CD4-positive, alpha-beta T cell treated with Interleukin-6 at 100 ng/mL for 8 hours (primary cell): ENCODE measurements around the gene VWA3B.
"Not testable (repeated sequence)": the region's sequence is repeated elsewhere in the genome, so short reads cannot be mapped to it uniquely, and the experiment has no call there.

Source experiments
- DNase-seq: peaks from one replicate; pipeline ENCODE4 v3.0.0-alpha.2; 2020; ENCODE audit warnings: mixed read lengths, low spot score

The VWA3B gene

GRCh38 chr2:98088261-98088660 is 1.3 kb downstream of the VWA3B start:
- no peak for DNase-seq

- DNase-seq = no peak
Measured at GRCh38 chr2:98089941-98090340, 3.0 kb downstream of the VWA3B start.

GRCh38 chr2:98090951-98091350 is 4.0 kb downstream of the VWA3B start:
- no peak for DNase-seq

DNA sequence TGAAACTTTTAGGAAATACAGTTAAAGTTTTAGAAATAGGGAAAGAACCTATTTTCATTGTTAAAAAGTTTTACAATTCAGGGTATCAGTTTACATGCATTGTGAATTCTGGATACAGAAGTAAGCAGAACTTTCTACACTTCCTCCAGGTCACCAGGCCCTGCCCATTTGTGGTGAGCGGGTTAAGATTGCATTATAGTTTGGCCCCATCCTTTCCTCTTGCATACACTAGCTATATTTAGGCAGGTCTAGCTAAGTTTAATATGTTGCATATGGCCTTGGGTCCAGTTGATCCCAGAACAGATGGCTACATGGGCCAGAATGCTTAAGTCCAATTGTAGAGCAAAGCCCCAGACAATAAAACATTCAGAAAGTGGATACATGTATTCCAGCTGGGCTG is 4.8 kb downstream of the VWA3B start:
- DNase-seq = no peak

- no peak for DNase-seq
Measured at GRCh38 chr2:98093146-98093545, 6.2 kb downstream of the VWA3B start.

GRCh38 chr2:98093611-98094010 is 6.6 kb downstream of the VWA3B start:
- no peak for DNase-seq

DNA sequence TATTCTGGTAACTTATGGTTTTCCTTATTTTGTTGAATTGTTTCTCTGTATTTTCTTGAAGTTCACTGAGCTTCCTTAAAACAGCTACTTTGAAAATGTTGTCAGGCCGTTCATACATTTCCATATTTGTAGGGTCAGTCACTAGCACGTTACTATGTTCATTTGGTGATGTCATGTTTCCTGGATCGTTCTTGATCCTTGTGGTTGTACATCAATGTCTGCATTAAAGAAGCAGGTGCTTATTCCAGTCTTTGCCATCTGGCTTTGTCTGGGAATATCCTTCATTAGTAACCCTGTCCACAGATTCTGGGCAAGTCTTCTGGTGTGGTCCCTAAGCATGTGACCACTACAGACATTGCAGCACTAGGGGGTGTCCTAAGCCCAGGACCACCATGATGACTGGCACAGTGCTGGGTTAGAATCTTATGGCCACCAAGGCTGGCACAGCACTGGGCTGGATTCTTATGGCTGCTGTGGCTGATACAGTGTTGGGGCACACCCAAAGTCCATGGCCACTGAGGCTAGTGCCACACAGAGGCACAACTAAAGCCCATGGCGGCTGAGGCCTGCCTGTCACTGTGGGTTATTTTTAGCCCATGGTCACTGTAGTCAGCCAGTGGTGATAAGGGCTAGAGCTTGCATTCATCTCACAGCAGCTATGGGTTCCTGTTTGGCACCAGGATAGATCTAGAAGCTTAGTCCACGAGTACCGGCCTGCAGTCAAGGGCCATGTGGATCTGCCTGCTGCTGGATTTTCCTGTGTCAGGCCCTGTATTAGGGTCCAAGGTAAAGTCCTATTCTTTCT is 13.2 kb downstream of the VWA3B start:
- DNase-seq = no peak

- DNase-seq = not testable (repeated sequence)
Measured at GRCh38 chr2:98102315-98102714, 15.3 kb downstream of the VWA3B start.

- DNase-seq = no peak
Measured at GRCh38 chr2:98102878-98103277, 15.9 kb downstream of the VWA3B start.

GRCh38 chr2:98108110-98108509 is 21.1 kb downstream of the VWA3B start:
- no peak for DNase-seq

DNA sequence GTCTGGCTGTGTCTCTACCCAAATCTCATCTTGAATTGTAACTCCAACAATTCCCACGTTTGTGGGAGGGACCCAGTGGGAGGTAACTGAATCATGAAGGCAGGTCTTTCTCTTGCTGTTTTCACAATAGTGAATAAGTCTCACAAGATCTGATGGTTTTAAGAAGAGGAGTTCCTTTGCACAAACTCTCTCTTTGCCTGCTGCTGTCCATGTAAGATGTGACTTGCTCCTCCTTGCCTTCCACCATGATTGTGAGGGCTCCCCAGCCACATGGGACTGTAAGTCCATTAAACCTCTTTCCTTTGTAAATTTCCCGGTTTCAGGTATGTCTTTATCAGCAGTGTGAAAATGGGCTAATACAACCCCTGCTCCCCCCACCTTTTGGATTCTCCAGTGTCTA is 23.8 kb downstream of the VWA3B start:
- no peak for DNase-seq

DNA sequence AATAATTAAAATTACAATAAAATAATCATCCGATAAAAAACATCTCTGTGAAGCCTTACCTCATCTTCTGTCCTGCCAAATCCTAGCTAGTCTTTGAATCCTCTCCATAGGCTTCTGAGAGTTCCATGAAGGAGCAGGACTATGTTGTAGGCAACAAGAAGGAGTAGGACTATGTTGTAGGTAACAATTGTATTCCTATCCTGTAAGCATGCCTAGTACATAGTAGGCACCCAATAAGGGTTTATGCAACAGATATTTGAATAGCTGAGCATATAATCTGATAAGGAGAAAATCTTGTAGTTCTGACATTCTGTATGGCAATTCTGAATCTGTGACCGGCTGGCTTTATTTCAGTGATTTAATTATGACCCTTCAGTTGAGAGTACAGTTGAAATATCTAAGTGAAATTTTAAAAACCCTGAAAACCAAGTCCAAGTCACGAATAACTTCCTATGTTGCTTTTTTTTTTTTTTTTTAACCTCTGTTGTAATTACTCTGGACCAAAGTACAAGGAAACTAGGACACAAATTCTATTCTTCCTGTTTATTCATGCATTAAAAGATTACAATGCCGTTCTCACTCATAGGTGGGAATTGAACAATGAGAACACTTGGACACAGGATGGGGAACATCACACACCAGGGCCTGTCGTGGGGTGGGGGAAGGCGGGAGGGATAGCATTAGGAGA is 27.8 kb downstream of the VWA3B start:
- DNase-seq = no peak

DNA sequence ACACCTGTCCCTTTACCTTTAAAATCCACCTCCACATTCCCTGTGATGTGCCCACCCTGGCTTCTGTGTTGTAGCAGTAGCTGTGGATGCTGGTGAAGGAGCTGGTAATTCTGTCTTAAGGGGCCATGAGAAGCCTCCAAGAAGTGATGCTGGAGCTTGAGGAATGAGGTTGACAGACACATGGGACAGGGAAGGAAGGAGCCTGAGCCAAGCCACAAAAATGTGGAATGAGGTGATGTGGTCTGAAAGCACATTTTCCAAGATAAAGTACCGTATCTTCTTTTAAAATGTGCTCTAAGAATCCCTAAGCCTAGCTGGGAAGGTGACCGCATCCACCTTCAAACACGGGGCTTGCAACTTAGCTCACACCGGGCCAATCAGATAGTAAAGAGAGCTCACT is 31.2 kb downstream of the VWA3B start:
- DNase-seq = no peak

DNA sequence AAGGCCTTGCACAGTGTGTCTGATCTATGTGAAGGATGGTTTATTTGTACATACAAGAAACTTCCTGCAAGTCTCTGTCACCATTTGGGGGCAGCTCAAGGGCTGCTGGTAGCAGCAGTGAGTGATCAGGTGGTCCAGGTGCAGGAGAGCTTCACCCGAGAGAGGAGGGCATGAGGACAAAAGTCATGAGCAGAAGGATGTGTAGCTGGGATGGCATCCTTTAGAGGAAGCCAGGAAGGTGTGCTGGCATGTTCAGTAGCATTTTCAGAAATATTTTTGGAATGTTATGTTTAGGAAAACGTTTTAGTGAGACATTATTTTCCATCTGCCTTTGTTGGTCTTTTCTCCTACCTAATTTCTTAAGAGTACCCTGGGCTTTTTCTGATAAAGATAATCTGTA is 31.9 kb downstream of the VWA3B start:
- DNase-seq = no peak

- DNase-seq = no peak
Measured at GRCh38 chr2:98121149-98121548, 34.2 kb downstream of the VWA3B start.

DNA sequence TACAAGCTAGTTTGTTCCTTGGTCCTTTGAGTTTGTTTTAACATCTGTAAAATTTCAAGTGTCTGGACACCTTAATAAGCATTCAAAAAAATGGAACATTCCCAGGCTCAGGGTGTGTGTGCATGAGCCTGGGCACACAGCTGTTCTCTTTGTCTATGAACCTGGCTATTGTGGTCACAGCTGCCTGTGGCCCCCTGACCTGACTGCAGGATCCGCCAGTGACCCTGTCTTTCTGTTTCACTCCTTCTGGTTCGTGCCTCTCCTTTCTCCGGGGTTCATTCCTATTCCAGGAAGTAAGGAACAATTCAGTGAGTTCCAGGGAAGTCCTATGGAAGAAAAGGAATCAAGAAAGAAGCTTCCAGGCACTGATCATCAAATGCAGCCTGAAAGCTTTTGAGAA is 35.6 kb downstream of the VWA3B start:
- no peak for DNase-seq

DNA sequence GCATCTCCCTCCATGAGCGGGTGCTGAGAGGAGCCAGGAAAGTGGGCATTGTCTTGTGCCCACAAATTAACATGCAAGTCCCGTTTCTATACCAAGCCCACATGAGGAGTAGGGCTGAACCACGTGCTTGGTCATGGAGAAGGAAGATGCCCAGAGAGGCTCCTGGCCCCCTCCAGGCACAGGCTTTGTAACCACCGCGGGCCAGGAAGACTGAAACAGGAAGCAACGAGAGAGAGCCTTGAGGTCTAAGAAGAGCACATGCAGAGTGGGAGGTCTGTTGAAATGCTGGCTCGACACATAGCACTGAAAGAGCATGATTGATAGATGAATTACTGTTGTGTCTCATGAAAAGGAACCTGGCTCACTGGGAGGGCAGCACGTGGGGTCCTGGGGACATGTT is 36.3 kb downstream of the VWA3B start:
- DNase-seq = no peak

DNA sequence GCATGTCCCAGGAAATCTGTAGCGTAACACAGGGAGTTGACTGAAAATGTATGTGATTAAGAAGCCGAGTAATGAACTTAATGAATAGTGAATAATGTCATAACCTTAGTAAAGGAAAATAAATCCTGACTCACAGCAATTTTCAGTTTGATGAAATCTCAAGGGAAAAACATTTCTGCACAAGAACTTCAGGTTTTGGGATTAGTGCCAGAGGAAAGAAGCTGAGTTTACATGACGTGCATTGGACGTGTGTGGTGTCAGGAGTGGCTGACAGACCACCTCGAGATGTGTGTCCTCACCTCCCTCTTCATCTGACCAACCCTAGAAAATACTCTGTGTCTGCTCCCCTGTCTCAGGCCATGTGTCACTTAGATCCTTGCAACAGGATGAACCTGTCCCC is 39.1 kb downstream of the VWA3B start:
- no peak for DNase-seq

- no peak for DNase-seq
Measured at GRCh38 chr2:98127229-98127989, 40.4 kb downstream of the VWA3B start.

DNA sequence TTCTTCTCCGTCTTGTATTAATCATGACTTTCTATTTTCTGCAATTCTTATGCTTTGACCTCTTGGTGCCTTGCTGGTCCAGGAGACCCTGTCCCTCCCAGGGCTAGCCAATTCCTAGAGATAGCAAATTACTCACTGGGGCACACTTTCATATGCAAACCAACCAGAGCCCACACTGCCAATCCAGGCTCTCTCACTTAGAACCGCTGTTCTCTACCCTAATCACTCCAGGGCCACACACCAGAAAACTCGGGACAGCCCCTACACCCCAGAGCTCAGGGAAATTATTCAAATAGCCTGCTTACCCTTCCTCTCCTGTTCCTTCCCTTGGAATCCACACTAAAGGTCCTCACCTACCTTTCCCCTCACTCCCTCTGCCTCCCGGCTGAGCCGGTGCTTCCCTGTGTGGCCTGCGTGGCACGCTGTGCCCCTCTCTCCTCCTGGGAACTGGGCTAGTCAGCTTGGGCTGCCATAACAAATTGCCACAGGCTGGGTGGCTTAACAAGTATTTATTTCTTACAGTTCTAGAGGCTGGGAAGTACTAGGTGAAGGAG is 41.7 kb downstream of the VWA3B start:
- DNase-seq = no peak

DNA sequence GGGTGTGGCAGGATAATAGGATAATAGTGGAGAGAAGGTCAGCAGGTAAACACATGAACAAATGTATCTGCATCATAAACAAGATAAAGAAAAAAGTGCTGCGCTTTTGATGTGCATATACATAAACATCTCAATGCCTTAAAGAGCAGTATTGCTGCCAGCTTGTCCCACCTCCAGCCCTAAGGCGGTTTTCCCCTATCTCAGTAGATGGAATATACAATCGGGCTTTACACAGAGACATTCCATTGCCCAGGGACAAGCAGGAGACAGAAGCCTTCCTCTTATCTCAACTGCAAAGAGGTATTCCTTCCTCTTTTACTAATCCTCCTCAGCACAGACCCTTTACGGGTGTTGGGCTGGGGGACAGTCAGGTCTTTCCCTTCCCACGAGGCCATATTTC is 43.1 kb downstream of the VWA3B start:
- DNase-seq = not testable (repeated sequence)

DNA sequence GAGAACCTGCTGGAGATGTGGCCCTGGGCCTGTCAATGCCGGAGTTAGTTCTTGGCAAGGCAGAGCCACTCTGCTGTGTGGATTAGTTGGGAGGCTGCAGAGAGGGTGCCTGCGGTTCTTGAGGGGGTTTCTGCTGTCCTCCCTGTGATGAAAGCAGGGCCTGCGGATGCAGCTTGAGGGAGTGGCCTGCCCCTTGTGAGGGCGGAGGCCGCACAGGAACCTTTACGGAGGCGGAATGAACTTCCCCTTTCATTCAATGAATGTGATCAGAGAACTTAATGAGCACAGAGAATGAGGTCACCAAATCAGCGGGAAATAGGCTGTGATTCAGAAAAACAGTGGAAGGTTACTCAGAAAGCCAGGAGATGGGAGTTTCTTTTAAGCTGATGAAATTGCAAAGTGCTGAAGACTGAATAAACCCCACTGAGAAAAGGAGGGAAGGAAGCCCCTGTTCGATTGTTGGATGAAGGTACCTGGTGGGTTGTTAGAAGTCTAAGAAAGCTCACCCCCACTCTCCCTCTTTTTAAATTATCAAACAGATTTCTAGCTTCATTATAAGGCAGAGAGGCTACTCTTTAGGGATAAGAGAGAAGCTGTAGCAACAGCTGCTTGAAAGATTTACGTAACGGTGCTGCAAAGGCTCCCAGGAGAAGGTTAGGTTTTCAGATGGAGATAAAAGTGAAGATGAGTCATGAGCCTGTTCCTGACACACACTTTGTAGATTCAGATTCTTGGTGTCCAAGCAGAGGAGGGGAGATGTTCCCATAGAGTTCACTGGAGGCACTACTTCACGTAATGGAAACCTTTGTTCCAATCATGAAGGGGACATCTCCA is 47.4 kb downstream of the VWA3B start:
- DNase-seq = no peak
